Osteoblast (primary cell): ENCODE measurements around the gene PPP1R8. TPM values are rescaled to one million over a fixed set of nuclear protein-coding genes. Genes with fewer than 3 reads are reported as not detected.

Experiments used
- DNase-seq: peaks from one replicate; pipeline ENCODE4 v3.0.0; 2011; ENCODE audit warnings: low spot score, mixed read lengths; ENCODE audit not compliant: insufficient read length; ENCODE audit errors: missing footprints
- H2AFZ ChIP-seq: 2 replicates; pipeline ENCODE4 v1.6.0; 2011; ENCODE audit warnings: mild to moderate bottlenecking, low read length
- H3K27ac ChIP-seq: 2 replicates; pipeline ENCODE4 v1.5.1; 2011; ENCODE audit warnings: mild to moderate bottlenecking, low read depth, low read length, moderate library complexity
- H3K27me3 ChIP-seq: 2 replicates; pipeline ENCODE4 v1.6.0; 2012; ENCODE audit warnings: mild to moderate bottlenecking, control low read depth, inconsistent platforms, low read length, moderate library complexity; ENCODE audit not compliant: insufficient read depth
- H3K36me3 ChIP-seq: 2 replicates; pipeline ENCODE4 v1.5.1; 2011; ENCODE audit warnings: mild to moderate bottlenecking, low read length, control low read depth, moderate library complexity; ENCODE audit not compliant: insufficient read depth
- H3K4me1 ChIP-seq: 2 replicates; pipeline ENCODE4 v1.5.1; 2011; ENCODE audit warnings: mild to moderate bottlenecking, low read length, control low read depth, moderate library complexity; ENCODE audit not compliant: insufficient read depth
- H3K4me2 ChIP-seq: 2 replicates; pipeline ENCODE4 v1.6.0; 2011; ENCODE audit warnings: mild to moderate bottlenecking, low read length; ENCODE audit not compliant: insufficient read depth
- H3K4me3 ChIP-seq: fragments of 200-600 bp; sonication (generic); 3 replicates; pipeline ENCODE4 v1.5.1; 2012; ENCODE audit warnings: mild to moderate bottlenecking, low read length, inconsistent platforms; ENCODE audit not compliant: insufficient read depth
- H3K79me2 ChIP-seq: 2 replicates; pipeline ENCODE4 v1.6.0; 2012; ENCODE audit warnings: mild to moderate bottlenecking, low read length, control low read depth, inconsistent platforms; ENCODE audit not compliant: insufficient read depth
- H3K9me3 ChIP-seq: 2 replicates; pipeline ENCODE4 v1.5.1; 2011; ENCODE audit warnings: low read depth, low read length, control low read depth
- H4K20me1 ChIP-seq: 2 replicates; pipeline ENCODE4 v1.6.0; 2012; ENCODE audit warnings: mild to moderate bottlenecking, low read length, control low read depth; ENCODE audit not compliant: insufficient read depth
- CTCF ChIP-seq: IDR thresholded peaks from 2 replicates; pipeline ENCODE4 v1.5.1; 2011; ENCODE audit warnings: mild to moderate bottlenecking, low read depth, low read length, moderate library complexity; ENCODE audit errors: extremely low read depth
- total RNA-seq: library from RNA; depleted of rRNA; stranded (reverse); fragments of >200 nt; gene quantifications from 2 replicates; pipeline ENCODE4 v1.2.3, GENCODE V29; 2012

Gene PPP1R8
- total RNA-seq, 1 donor: 29.7 TPM

DNA sequence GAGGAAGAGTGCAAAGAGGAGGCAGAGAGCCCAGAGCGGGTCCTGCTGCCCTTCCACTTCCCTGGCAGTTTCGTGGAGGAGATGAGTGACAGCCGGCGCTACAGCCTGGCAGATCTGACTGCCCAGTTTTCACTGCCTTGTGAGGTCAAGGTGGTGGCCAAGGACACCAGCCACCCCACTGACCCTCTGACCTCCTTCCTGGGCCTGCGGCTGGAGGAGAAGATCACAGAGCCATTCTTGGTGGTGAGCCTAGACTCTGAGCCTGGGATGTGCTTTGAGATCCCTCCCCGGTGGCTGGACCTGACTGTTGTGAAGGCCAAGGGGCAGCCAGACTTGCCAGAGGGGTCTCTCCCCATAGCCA, 51.9 kb downstream of the PPP1R8 start:
- H3K4me1 ChIP-seq: no peaks in the 10 kb centered on the region
- no peak for DNase-seq
- H2AFZ ChIP-seq: no peak overlapping the region
- no peaks in the 10 kb centered on the region for H3K9me3 ChIP-seq
- no peak for TF ChIP-seq CTCF
- peaks cover 14% of the 10 kb centered on the region for H3K36me3 ChIP-seq
- no peak overlapping the region for H3K4me3 ChIP-seq
- H3K79me2 ChIP-seq: no peaks in the 10 kb centered on the region
- H3K27me3 ChIP-seq: no peaks in the 10 kb centered on the region
- no peak overlapping the region for H3K27ac ChIP-seq
- no peak overlapping the region for H3K4me2 ChIP-seq
- H4K20me1 ChIP-seq: no peaks in the 10 kb centered on the region

DNA sequence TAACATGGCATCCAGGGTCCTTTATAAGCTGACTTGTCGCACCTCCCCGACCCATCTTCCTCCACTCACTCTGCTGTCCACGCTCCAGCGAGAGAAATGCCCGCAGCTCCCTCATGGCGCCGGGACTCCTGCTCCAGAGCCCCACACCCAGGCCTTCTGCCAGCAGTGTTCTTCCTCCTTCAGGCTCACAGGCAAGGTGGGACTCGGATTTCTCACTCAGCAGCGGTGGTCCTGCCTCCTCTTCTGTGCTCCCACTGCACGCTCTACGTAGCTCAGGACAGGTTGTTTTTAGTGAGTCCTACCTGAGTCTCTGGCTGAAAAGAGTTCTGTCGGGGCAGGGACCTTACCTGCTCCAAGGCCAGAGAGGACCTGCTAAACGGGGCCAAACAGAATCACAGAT, 53.0 kb downstream of the PPP1R8 start:
- Histone ChIP-seq H4K20me1 (no peaks in the 10 kb centered on the region), H3K9me3 (no peaks in the 10 kb centered on the region), H3K27me3 (no peaks in the 10 kb centered on the region)

DNA sequence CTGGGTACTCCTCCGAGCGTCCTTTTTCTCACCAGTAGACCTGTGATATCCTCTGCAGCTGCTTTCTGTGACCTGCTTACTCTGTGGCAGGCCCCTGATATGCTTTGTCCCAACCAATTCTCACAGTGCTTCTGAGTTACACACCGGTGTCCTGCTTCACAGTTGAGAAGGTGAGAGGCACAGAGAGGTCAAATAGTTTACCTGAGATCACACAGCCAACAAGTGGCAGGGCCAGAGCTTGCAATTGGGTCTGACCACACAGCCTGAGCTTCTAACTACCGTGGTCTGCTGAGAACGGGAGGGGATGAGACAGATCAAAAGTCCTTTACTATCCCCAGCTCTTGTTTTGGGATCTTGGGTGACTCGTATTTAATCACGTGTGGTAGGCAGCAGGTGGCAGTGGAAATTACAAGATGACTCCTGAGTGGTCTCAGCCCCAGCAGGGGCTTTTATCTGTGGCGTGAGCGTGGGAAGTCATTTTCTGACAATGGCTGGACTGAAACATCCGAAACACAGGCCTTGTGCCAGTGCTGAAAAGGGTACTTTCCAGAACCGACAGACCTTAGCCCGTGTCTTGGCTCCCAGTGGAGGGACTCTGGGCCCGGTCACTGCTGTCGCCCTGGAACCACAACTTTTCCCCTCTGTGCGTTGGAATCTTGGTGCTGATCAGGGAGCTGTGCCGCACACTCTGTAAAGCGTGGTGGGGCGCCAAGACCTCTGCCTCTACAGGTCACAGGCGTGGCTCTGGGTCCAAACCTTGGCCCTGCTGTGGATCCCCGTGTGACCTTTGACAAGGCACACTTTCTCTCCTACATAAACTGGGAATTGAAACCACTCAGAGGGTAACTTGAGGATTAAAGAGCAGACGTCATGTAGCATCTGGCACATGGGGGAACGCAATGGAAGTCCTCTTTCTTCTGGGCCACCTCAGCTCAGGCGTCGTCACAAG, 53.7 kb downstream of the PPP1R8 start:
- Histone ChIP-seq H3K27me3 (no peaks in the 10 kb centered on the region), H3K27ac (no peak overlapping the region), H3K4me3 (no peak overlapping the region), H3K79me2 (no peaks in the 10 kb centered on the region), H4K20me1 (no peaks in the 10 kb centered on the region), H3K9me3 (no peaks in the 10 kb centered on the region), H2AFZ (no peak overlapping the region), H3K4me2 (no peak overlapping the region), H3K36me3 (peaks cover 14% of the 10 kb centered on the region), H3K4me1 (no peaks in the 10 kb centered on the region)
- TF ChIP-seq CTCF: no peak
- DNase-seq: peak; percentile 63

More for the DNA sequence above, 53.0 kb downstream of the PPP1R8 start:
- H3K79me2 ChIP-seq: no peaks in the 10 kb centered on the region
- no peak overlapping the region for H3K4me2 ChIP-seq
- H3K4me3 ChIP-seq: no peak overlapping the region
- no peak overlapping the region for H2AFZ ChIP-seq
- DNase-seq: no peak
- peaks cover 14% of the 10 kb centered on the region for H3K36me3 ChIP-seq
- H3K27ac ChIP-seq: no peak overlapping the region
- no peaks in the 10 kb centered on the region for H3K4me1 ChIP-seq
- no peak for TF ChIP-seq CTCF

- no peaks in the 10 kb centered on the region for H3K4me1 ChIP-seq
Measured at GRCh38 chr1:27885114-27885528, 54.5 kb downstream of the PPP1R8 start.

More at GRCh38 chr1:27885114-27885528, 54.5 kb downstream of the PPP1R8 start:
- no peak for TF ChIP-seq CTCF
- Histone ChIP-seq H3K27me3 (no peaks in the 10 kb centered on the region), H3K79me2 (no peaks in the 10 kb centered on the region), H2AFZ (no peak overlapping the region), H4K20me1 (no peaks in the 10 kb centered on the region), H3K4me2 (no peak overlapping the region), H3K9me3 (no peaks in the 10 kb centered on the region), H3K27ac (no peak overlapping the region), H3K4me3 (no peak overlapping the region), H3K36me3 (peaks cover 14% of the 10 kb centered on the region)
- no peak for DNase-seq
